ENCODE results near the gene CBX8. TPM values are rescaled to one million over a fixed set of nuclear protein-coding genes. Genes with fewer than 3 reads are reported as not detected.

The CBX8 gene
- total RNA-seq, 2 experiments from 2014 or later = 5.3 to 6.5 TPM

DNA sequence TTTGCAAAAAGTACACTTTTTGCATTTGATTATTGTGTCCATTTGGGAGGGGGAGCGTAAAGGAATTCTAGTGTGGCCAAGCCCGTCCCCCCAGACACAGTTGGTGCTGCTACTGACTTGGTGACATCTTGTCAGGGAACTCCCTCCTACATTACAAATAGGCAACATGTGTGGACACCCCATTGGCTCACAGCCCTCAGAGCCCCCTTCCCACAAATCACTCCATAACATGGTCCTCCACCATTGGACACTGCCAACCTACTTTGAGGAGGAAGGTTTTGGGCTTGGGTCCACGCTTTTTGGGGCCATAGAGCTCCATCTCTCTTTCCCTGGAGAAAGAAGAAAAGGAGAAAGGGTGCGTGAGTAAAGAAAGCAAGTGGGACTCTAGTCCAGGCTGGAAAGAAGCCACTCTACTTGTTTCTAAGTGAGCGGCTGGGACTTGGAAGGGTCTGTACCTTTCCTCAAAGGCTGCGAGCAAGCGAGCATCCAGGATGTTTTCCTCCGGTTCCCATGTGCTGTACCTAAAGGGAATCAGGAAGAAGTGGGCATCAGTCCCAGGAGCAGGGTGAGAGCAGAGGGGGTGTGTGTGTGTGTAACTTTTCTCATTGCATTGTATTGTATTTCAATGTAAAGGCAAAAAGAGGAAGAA, 958 bp downstream of the CBX8 start:
- Histone ChIP-seq H3K9me3 (ENCODE audit: control insufficient read depth in 1 of 2, insufficient read depth in 1 of 2, low read length in 2 of 2) (peaks cover 0 to 44% of the 10 kb centered on the region in 2 experiments), H3K36me3 (ENCODE audit: insufficient read depth, low read length) (peaks cover 7% of the 10 kb centered on the region), H3K27ac (ENCODE audit: low read depth in 1 of 2, low read length in 2 of 2) (no peak overlapping the region), H3K27me3 (ENCODE audit: control insufficient read depth in 1 of 2, insufficient read depth in 2 of 2, low read length in 2 of 2) (peaks cover 50 to 58% of the 10 kb centered on the region in 2 experiments), H3K4me1 (ENCODE audit: insufficient read depth, low read length) (peaks cover 62% of the 10 kb centered on the region), H3K4me3 (ENCODE audit: low read length) (peak overlapping the region; percentile 69)
- DNase-seq (no peak), ATAC-seq (ENCODE audit: poor library complexity) (no peak)
- ChIA-PET POLR2A (interaction anchor here (0.7 to 10.2 kb wide), 7 partner anchors 13 to 47 kb away, joined by 3 to 127 read pairs (median 8); partner anchors contain the start of genes CBX2 and CBX4), CTCF (interaction anchor here (0.6 to 2.1 kb wide), 4 partner anchors 18 to 350 kb away, joined by 3 to 6 read pairs (median 4); partner anchors contain the start of gene CBX2)
- Mint-ChIP-seq H3K4me1 (ENCODE audit: low read depth) (peaks cover 46% of the 10 kb centered on the region), H3K9me3 (no peaks in the 10 kb centered on the region), H3K4me3 (peak overlapping the region; percentile 93), H3K36me3 (ENCODE audit: low read depth) (peaks cover 9% of the 10 kb centered on the region), H3K27ac (peak overlapping the region; percentile 80), H3K27me3 (peaks cover 50% of the 10 kb centered on the region)
- no peak for TF ChIP-seq CTCF (IDR thresholded peaks at IDR 0.05)
- intact Hi-C loops (cut with DNase I, micrococcal nuclease) = loop anchor here (2.0 to 5.0 kb wide), 7 partner anchors 15 to 1601 kb away; partner anchors contain the start of genes BAHCC1 (in 1 of the 2), CBX2 (in 1 of the 2) and CBX4 (in 1 of the 2)

DNA sequence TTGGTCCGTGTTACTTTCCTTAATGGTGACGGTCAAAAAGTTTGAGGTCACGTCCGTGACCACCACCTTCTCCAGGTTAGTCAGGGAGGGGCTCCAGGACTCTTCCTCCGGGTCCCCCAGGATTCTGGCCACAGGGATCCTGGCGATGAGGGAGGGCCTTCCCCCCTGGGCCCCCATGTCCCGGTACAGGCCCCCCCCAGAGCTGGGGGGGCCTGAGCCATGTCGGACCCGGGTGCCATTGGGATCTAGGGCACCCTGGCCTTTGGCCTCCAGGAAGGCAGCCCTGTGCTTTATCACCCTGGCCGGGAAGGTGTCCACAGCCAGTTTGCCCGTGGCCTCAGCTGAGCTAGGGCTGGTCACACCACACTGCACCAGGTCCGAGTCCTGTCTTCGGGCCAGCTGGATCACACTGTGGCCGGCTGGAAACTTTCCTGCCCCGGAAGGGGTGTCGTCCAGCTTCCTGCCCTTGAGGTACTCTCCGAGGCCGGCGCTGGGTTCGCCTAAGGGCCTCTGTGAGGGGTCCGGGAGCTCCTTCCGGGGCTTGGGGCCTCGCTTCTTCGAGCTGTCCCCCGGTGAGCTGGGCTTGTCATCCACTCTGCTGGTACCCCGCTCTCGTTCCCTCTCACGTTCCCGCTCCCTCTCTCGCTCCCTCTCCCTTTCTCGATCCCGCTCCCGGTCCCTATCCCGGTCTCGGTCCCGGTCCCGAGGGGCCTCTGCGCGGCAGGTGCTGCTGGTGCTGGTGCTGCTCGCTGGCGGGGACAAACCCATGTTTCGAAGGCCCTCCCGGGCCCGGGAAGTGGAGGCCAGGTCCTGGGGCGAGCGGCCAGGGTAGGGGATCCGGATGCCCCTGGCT, 2.0 kb downstream of the CBX8 start:
- DNase-seq = no peak
- ATAC-seq (ENCODE audit: poor library complexity) = no peak
- Mint-ChIP-seq H3K4me1 (ENCODE audit: low read depth) (peaks cover 38% of the 10 kb centered on the region), H3K9me3 (no peaks in the 10 kb centered on the region), H3K27me3 (peaks cover 46% of the 10 kb centered on the region), H3K4me3 (no peak overlapping the region), H3K36me3 (ENCODE audit: low read depth) (peaks cover 9% of the 10 kb centered on the region), H3K27ac (no peak overlapping the region)
- TF ChIP-seq CTCF (IDR thresholded peaks at IDR 0.05) = no peak
- Histone ChIP-seq H3K36me3 (ENCODE audit: insufficient read depth, low read length) (peaks cover 7% of the 10 kb centered on the region), H3K4me3 (ENCODE audit: low read length) (no peak overlapping the region), H3K27me3 (ENCODE audit: control insufficient read depth in 1 of 2, insufficient read depth in 2 of 2, low read length in 2 of 2) (peaks cover 50 to 58% of the 10 kb centered on the region in 2 experiments), H3K27ac (ENCODE audit: low read depth in 1 of 2, low read length in 2 of 2) (no peak overlapping the region), H3K4me1 (ENCODE audit: insufficient read depth, low read length) (peaks cover 62% of the 10 kb centered on the region), H3K9me3 (ENCODE audit: control insufficient read depth in 1 of 2, insufficient read depth in 1 of 2, low read length in 2 of 2) (peaks cover 0 to 45% of the 10 kb centered on the region in 2 experiments)
- ChIA-PET CTCF (interaction anchor here (0.5 to 0.9 kb wide), 2 partner anchors 38 to 176 kb away, joined by 3 read pairs; no protein-coding TSS in a partner anchor), POLR2A (no interaction called here)
- intact Hi-C loops (cut with DNase I, micrococcal nuclease) = loop anchor here (5.0 kb wide), 3 partner anchors 42 to 1602 kb away; partner anchors contain the start of genes BAHCC1 (in 1 of the 2) and CBX4 (in 1 of the 2)

DNA sequence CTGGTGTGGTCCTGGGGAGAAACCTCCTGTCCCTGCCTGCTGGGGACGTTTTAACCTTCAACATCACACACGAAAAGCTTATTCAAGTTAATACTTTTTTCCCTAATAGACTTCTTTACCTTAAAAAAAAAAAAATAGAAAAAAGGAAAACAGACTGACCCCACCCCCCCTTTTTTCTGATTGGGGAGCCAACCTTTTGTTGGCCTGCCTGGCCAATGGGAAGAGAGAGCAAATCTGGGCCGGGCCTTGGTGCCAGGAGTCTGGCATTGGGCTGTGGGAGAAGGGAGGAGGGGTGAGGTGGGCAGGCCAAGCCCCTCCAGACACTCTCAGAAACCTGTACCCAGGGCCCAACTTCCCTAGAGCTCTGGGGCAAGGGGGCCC, 3.0 kb downstream of the CBX8 start:
- peaks cover 32% of the 10 kb centered on the region for H3K4me1 Mint-ChIP-seq (ENCODE audit: low read depth)
- Histone ChIP-seq H3K4me3 (ENCODE audit: low read length) (no peak overlapping the region), H3K9me3 (ENCODE audit: control insufficient read depth in 1 of 2, insufficient read depth in 1 of 2, low read length in 2 of 2) (peaks cover 0 to 42% of the 10 kb centered on the region in 2 experiments), H3K4me1 (ENCODE audit: insufficient read depth, low read length) (peaks cover 58% of the 10 kb centered on the region), H3K27me3 (ENCODE audit: control insufficient read depth in 1 of 2, insufficient read depth in 2 of 2, low read length in 2 of 2) (peaks cover 50 to 56% of the 10 kb centered on the region in 2 experiments), H3K27ac (ENCODE audit: low read depth in 1 of 2, low read length in 2 of 2) (no peak overlapping the region), H3K36me3 (ENCODE audit: insufficient read depth, low read length) (peaks cover 7% of the 10 kb centered on the region)
- H3K27me3 Mint-ChIP-seq = peaks cover 44% of the 10 kb centered on the region
- POLR2A ChIA-PET = no interaction called here
- DNase-seq (no peak), ATAC-seq (ENCODE audit: poor library complexity) (no peak)
- CTCF ChIA-PET = interaction anchor here (0.5 to 0.9 kb wide), 4 partner anchors 39 to 177 kb away, joined by 3 to 4 read pairs (median 3); no protein-coding TSS in a partner anchor
- H3K9me3 Mint-ChIP-seq = no peaks in the 10 kb centered on the region
- TF ChIP-seq CTCF (IDR thresholded peaks at IDR 0.05) = no peak
- H3K27ac Mint-ChIP-seq = no peak overlapping the region
- intact Hi-C loops (cut with DNase I, micrococcal nuclease) = no loop called here
- H3K36me3 Mint-ChIP-seq (ENCODE audit: low read depth) = peaks cover 9% of the 10 kb centered on the region
- H3K4me3 Mint-ChIP-seq = no peak overlapping the region
